ENCODE data around the gene ALPK3.

DNA sequence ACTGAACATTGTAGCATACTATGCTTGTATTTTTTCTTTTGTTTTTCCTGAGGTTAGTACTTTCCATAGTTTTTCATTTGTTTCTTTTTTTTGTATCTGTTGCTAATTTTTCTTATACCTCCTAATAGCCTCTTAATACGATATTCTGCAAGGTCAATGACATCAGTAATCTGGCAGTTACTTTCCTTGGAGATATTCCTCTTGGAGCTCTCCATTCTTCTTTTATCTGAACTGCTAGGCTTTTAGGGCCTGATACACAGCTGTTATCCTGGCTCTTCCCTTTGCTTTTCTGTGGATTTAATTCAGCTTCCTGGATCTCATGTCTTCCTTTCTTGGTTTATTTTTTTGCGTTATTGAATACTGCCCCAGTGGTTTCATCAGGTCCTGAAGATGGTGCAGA, 12.9 kb downstream of the ALPK3 start:
- TF ChIP-seq EZH2phosphoT487 (IDR thresholded peaks at IDR 0.05; ENCODE audit: borderline replicate concordance, low read length) = no peak
- TF ChIP-seq, protein P1, sequence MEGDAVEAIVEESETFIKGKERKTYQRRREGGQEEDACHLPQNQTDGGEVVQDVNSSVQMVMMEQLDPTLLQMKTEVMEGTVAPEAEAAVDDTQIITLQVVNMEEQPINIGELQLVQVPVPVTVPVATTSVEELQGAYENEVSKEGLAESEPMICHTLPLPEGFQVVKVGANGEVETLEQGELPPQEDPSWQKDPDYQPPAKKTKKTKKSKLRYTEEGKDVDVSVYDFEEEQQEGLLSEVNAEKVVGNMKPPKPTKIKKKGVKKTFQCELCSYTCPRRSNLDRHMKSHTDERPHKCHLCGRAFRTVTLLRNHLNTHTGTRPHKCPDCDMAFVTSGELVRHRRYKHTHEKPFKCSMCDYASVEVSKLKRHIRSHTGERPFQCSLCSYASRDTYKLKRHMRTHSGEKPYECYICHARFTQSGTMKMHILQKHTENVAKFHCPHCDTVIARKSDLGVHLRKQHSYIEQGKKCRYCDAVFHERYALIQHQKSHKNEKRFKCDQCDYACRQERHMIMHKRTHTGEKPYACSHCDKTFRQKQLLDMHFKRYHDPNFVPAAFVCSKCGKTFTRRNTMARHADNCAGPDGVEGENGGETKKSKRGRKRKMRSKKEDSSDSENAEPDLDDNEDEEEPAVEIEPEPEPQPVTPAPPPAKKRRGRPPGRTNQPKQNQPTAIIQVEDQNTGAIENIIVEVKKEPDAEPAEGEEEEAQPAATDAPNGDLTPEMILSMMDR (IDR thresholded peaks at IDR 0.05; ENCODE audit: low read depth, low read length, poor library complexity, severe bottlenecking) = no peak
